Fibroblast of lung (primary cell): ENCODE data around the gene XYLT1.

ENCODE experiments used
- EZH2 ChIP-seq: IDR thresholded peaks from 2 replicates; pipeline ENCODE4 v1.5.1; 2012; ENCODE audit warnings: low read length, control low read depth, mild to moderate bottlenecking; ENCODE audit errors: missing control alignments
- TF ChIP-seq, protein P1 (sequence below), 2 donors: IDR thresholded peaks in 1 of 2; conservative IDR thresholded peaks in 1 of 2; 1 replicate in 1 of 2; 2 replicates in 1 of 2; pipeline ENCODE4 v1.5.1; 2011 to 2012; ENCODE audit warnings: low read length in 2 of 2, control low read depth in 1 of 2, inconsistent platforms in 1 of 2, low read depth in 1 of 2, mild to moderate bottlenecking in 1 of 2

DNA sequence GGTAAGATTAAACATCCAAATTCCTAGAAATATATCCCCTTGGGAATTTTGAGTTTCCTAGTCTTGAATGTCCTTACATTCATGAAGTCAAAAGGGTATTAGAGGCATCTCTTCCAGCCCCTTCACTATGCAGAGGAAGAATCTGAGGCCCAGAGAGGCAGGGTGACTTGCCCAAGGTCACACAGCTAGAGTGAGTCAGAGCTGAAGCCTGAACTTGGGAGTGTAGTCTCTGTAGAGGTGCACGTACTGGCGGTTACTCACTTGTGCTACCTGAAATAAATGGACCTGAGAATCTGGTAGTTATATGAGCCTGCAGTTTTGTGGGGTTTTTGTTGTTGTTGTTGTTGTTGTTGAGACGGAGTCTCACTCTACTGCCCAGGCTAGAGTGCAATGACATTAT lies 164.0 kb downstream of the XYLT1 start:
- TF ChIP-seq, protein P1, sequence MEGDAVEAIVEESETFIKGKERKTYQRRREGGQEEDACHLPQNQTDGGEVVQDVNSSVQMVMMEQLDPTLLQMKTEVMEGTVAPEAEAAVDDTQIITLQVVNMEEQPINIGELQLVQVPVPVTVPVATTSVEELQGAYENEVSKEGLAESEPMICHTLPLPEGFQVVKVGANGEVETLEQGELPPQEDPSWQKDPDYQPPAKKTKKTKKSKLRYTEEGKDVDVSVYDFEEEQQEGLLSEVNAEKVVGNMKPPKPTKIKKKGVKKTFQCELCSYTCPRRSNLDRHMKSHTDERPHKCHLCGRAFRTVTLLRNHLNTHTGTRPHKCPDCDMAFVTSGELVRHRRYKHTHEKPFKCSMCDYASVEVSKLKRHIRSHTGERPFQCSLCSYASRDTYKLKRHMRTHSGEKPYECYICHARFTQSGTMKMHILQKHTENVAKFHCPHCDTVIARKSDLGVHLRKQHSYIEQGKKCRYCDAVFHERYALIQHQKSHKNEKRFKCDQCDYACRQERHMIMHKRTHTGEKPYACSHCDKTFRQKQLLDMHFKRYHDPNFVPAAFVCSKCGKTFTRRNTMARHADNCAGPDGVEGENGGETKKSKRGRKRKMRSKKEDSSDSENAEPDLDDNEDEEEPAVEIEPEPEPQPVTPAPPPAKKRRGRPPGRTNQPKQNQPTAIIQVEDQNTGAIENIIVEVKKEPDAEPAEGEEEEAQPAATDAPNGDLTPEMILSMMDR (conservative IDR thresholded peaks at IDR 0.05 in 1 of 2, IDR thresholded peaks at IDR 0.05 in 1 of 2; ENCODE audit: low read depth in 1 of 2, low read length in 2 of 2): no peak
- TF ChIP-seq EZH2: no peak
